H1 (cell line): ENCODE measurements around the gene MRPL45. TPM values are rescaled to one million over a fixed set of nuclear protein-coding genes. Genes with fewer than 3 reads are reported as not detected.

ENCODE experiments used
- CTCF ChIA-PET: fragments of 300-600 bp; sonication (Branson Sonifier 250); formaldehyde crosslinking; loops from one replicate; lab custom pipeline; 2021; ENCODE audit not compliant: partially characterized antibody; lab: Charles Lee
- POLR2A ChIA-PET: fragments of 300-600 bp; sonication (Branson Sonifier 250); formaldehyde crosslinking; loops from one replicate; lab custom pipeline; 2021; ENCODE audit warnings: inconsistent platforms; ENCODE audit not compliant: partially characterized antibody; lab: Charles Lee
- DNase-seq, 2 experiments: peaks; one replicate each; pipeline versions ENCODE4 v3.0.0 to v3.0.0-alpha.2; 2010 to 2022; ENCODE audit warnings: low spot score in 2 of 2, low read depth in 1 of 2, mixed read lengths in 1 of 2
- FAIRE-seq: peaks from 2 replicates; lab custom pipeline; 2011; peaks lifted over from hg19 to GRCh38; lab: Jason Lieb, UNC
- H2AFZ ChIP-seq: 2 replicates; pipeline ENCODE4 v1.8.1; 2012; ENCODE audit warnings: low read length, inconsistent platforms
- H2AK5ac ChIP-seq: 2 replicates; pipeline ENCODE4 v1.6.1; 2013; ENCODE audit warnings: low read depth, low read length
- H2BK120ac ChIP-seq: replicated peaks from 2 replicates; pipeline ENCODE3; 2013; ENCODE audit warnings: low read depth, low read length, inconsistent platforms
- H2BK12ac ChIP-seq: 2 replicates; pipeline ENCODE4 v1.6.1; 2013; ENCODE audit warnings: low read depth, low read length
- H2BK15ac ChIP-seq: 2 replicates; pipeline ENCODE4 v1.6.1; 2013; ENCODE audit warnings: low read length
- H2BK20ac ChIP-seq: 2 replicates; pipeline ENCODE4 v1.6.1; 2013; ENCODE audit warnings: low read length
- H2BK5ac ChIP-seq: 2 replicates; pipeline ENCODE4 v1.6.1; 2013; ENCODE audit warnings: low read depth, low read length
- H3K14ac ChIP-seq: 2 replicates; pipeline ENCODE4 v1.6.1; 2013; ENCODE audit warnings: inconsistent platforms; ENCODE audit not compliant: insufficient read length
- H3K18ac ChIP-seq: 2 replicates; pipeline ENCODE4 v1.6.1; 2013; ENCODE audit warnings: low read length; ENCODE audit errors: extremely low read depth
- H3K23ac ChIP-seq: 2 replicates; pipeline ENCODE4 v1.6.1; 2013; ENCODE audit warnings: inconsistent platforms; ENCODE audit not compliant: insufficient read length
- H3K23me2 ChIP-seq: 2 replicates; pipeline ENCODE4 v1.6.1; 2013; ENCODE audit warnings: low read depth, low read length
- H3K27ac ChIP-seq: 2 replicates; pipeline ENCODE4 v1.6.1; 2011; ENCODE audit warnings: low read depth, low read length, inconsistent platforms
- H3K27me3 ChIP-seq, 4 experiments: replicated peaks in 1 of 4; 1 replicate in 1 of 4; 2 replicates in 3 of 4; pipeline versions ENCODE4 v1.6.1 to v1.8.1; 2011 to 2013; ENCODE audit warnings: low read length in 3 of 4, mild to moderate bottlenecking in 3 of 4, inconsistent platforms in 2 of 4, mixed read lengths in 2 of 4, moderate library complexity in 1 of 4; ENCODE audit not compliant: control insufficient read depth in 3 of 4, insufficient read depth in 3 of 4; ENCODE audit errors: extremely low read depth in 1 of 4
- H3K36me3 ChIP-seq, 4 experiments: 2 replicates each; pipeline versions ENCODE4 v1.6.1 to v1.8.1; 2011 to 2013; ENCODE audit warnings: mild to moderate bottlenecking in 4 of 4, low read length in 3 of 4, moderate library complexity in 2 of 4, control low read depth in 1 of 4, inconsistent platforms in 1 of 4; ENCODE audit not compliant: insufficient read depth in 4 of 4, control insufficient read depth in 2 of 4
- H3K4ac ChIP-seq: replicated peaks from 2 replicates; pipeline ENCODE3; 2013; ENCODE audit warnings: low read length, low read depth, mixed read lengths, inconsistent platforms; ENCODE audit not compliant: insufficient read length
- H3K4me1 ChIP-seq, 4 experiments: replicated peaks in 1 of 4; 1 replicate in 1 of 4; 2 replicates in 3 of 4; pipeline versions ENCODE4 v1.6.1 to v1.8.1; 2011 to 2013; ENCODE audit warnings: low read length in 3 of 4, inconsistent platforms in 2 of 4, mixed read lengths in 1 of 4; ENCODE audit not compliant: insufficient read depth in 4 of 4, control insufficient read depth in 3 of 4
- H3K4me2 ChIP-seq, 2 experiments: 2 replicates each; pipeline versions ENCODE4 v1.6.1 to v1.8.1; 2011 to 2013; ENCODE audit warnings: low read depth in 2 of 2, low read length in 2 of 2, control low read depth in 1 of 2, inconsistent platforms in 1 of 2, mild to moderate bottlenecking in 1 of 2; ENCODE audit not compliant: insufficient read depth in 1 of 2
- H3K4me3 ChIP-seq, 4 experiments: fragments of 200-600, 300-600 bp in 1 of 4; sonication (generic), shearing (Covaris generic), sonication (Bioruptor Twin) in 1 of 4; 2 replicates each; pipeline versions ENCODE4 v1.5.1 to v1.8.1; 2011 to 2016; ENCODE audit warnings: low read length in 4 of 4, low read depth in 3 of 4, control low read depth in 2 of 4, inconsistent platforms in 2 of 4, mild to moderate bottlenecking in 2 of 4, mixed read lengths in 1 of 4, moderate library complexity in 1 of 4; ENCODE audit not compliant: insufficient read depth in 2 of 4; ENCODE audit errors: extremely low read depth in 1 of 4
- H3K56ac ChIP-seq: replicated peaks from 2 replicates; pipeline ENCODE3; 2013; ENCODE audit warnings: low read depth, mild to moderate bottlenecking, mixed read lengths, low read length, inconsistent platforms; ENCODE audit not compliant: insufficient read length
- H3K79me1 ChIP-seq: 2 replicates; pipeline ENCODE4 v1.6.1; 2013; ENCODE audit warnings: low read depth, low read length, control low read depth
- H3K79me2 ChIP-seq, 2 experiments: 2 replicates each; pipeline versions ENCODE4 v1.6.1 to v1.8.1; 2012 to 2013; ENCODE audit warnings: low read length in 2 of 2, mild to moderate bottlenecking in 2 of 2, inconsistent platforms in 1 of 2; ENCODE audit not compliant: insufficient read depth in 2 of 2, control insufficient read depth in 1 of 2
- H3K9ac ChIP-seq, 4 experiments: replicated peaks in 1 of 4; 1 replicate in 1 of 4; 2 replicates in 3 of 4; pipeline versions ENCODE4 v1.6.1 to v1.8.1; 2011 to 2013; ENCODE audit warnings: low read depth in 3 of 4, low read length in 3 of 4, control low read depth in 2 of 4, mild to moderate bottlenecking in 2 of 4, moderate library complexity in 2 of 4, inconsistent platforms in 1 of 4; ENCODE audit errors: extremely low read depth in 1 of 4
- H3K9me3 ChIP-seq, 2 experiments: 2 replicates each; pipeline versions ENCODE4 v1.6.1 to v1.8.1; 2012 to 2013; ENCODE audit warnings: mild to moderate bottlenecking in 2 of 2, moderate library complexity in 2 of 2, control low read depth in 1 of 2, inconsistent platforms in 1 of 2, low read depth in 1 of 2, low read length in 1 of 2, mixed read lengths in 1 of 2; ENCODE audit not compliant: insufficient read depth in 2 of 2
- H4K20me1 ChIP-seq, 2 experiments: replicated peaks in 1 of 2; 2 replicates each; pipeline versions ENCODE3 to v1.8.1; 2011 to 2013; ENCODE audit warnings: inconsistent platforms in 2 of 2, low read length in 2 of 2, mild to moderate bottlenecking in 1 of 2; ENCODE audit not compliant: insufficient read depth in 2 of 2, control insufficient read depth in 1 of 2
- H4K5ac ChIP-seq: 2 replicates; pipeline ENCODE4 v1.6.1; 2013; ENCODE audit warnings: low read length, low read depth, mixed read lengths, inconsistent platforms; ENCODE audit not compliant: insufficient read length
- H4K8ac ChIP-seq: 2 replicates; pipeline ENCODE4 v1.8.0; 2013; ENCODE audit warnings: mild to moderate bottlenecking, moderate library complexity, low read length, inconsistent platforms; ENCODE audit not compliant: insufficient read depth; ENCODE audit errors: extremely low read depth
- H4K91ac ChIP-seq: replicated peaks from 2 replicates; pipeline ENCODE3; 2013; ENCODE audit warnings: low read length, mixed read lengths, inconsistent platforms; ENCODE audit not compliant: insufficient read length
- ATF3 ChIP-seq: IDR thresholded peaks from 2 replicates; pipeline ENCODE4 v1.6.1; 2011; ENCODE audit warnings: low read depth, mild to moderate bottlenecking, low read length; ENCODE audit not compliant: insufficient read depth
- CBX5 ChIP-seq: fragments of 300-800, 300-1000 bp; sonication (generic); IDR thresholded peaks from 2 replicates; pipeline ENCODE4 v1.7.1; 2016; ENCODE audit warnings: antibody characterized with exemption, low read length, low read depth
- CHD2 ChIP-seq: IDR thresholded peaks from 2 replicates; pipeline ENCODE4 v1.6.1; 2012; ENCODE audit warnings: low read length, improper control_type of control experiment
- EP300 ChIP-seq, 2 experiments: IDR thresholded peaks; 1 replicate in 1 of 2; 2 replicates in 1 of 2; pipeline ENCODE4 v1.6.1; 2011 to 2012; ENCODE audit warnings: low read depth in 2 of 2, low read length in 2 of 2, mild to moderate bottlenecking in 2 of 2, borderline replicate concordance in 1 of 2, inconsistent platforms in 1 of 2, moderate library complexity in 1 of 2
- KDM4A ChIP-seq: IDR thresholded peaks from one replicate; pipeline ENCODE4 v1.7.1; 2012; ENCODE audit warnings: low read depth, mild to moderate bottlenecking, moderate library complexity, low read length, inconsistent platforms; ENCODE audit not compliant: severe bottlenecking
- NRF1 ChIP-seq: IDR thresholded peaks from 2 replicates; pipeline ENCODE4 v1.6.1; 2011; ENCODE audit warnings: mild to moderate bottlenecking, low read depth, low read length, improper control_type of control experiment
- POU5F1 ChIP-seq: IDR thresholded peaks from 2 replicates; pipeline ENCODE4 v1.6.1; 2011; ENCODE audit warnings: low read depth, mild to moderate bottlenecking, low read length, moderate library complexity
- SAP30 ChIP-seq: fragments of 300-600 bp; sonication (generic); IDR thresholded peaks from 2 replicates; pipeline ENCODE4 v1.7.1; 2012; ENCODE audit warnings: low read length, moderate library complexity, mild to moderate bottlenecking, inconsistent platforms; ENCODE audit not compliant: insufficient read depth, insufficient replicate concordance
- SIRT6 ChIP-seq: IDR thresholded peaks from one replicate; pipeline ENCODE4 v1.7.1; 2012; ENCODE audit warnings: low read length, inconsistent platforms
- SIX5 ChIP-seq: IDR thresholded peaks from 2 replicates; pipeline ENCODE4 v1.6.1; 2011; ENCODE audit warnings: mild to moderate bottlenecking, low read depth, low read length
- TCF12 ChIP-seq: IDR thresholded peaks from 2 replicates; pipeline ENCODE4 v1.6.1; 2011; ENCODE audit warnings: low read depth, mild to moderate bottlenecking, low read length
- WGBS, 2 experiments: shearing (Covaris generic) in 1 of 2; methylation state at CpG; one replicate each; pipeline versions ENCODE4 v1.1.6 to v1.1.7; 2013 to 2015; ENCODE audit warnings: low lambda C conversion rate in 2 of 2, mixed read lengths in 2 of 2, inconsistent platforms in 1 of 2, low coverage in 1 of 2, missing lambda C conversion rate in 1 of 2; ENCODE audit not compliant: insufficient replicate concordance in 2 of 2, insufficient coverage in 1 of 2, insufficient read length in 1 of 2; ENCODE audit errors: extremely low coverage in 1 of 2, missing lambda C conversion rate in 1 of 2; 5-methylcytosine and 5-hydroxymethylcytosine counted together
- polyA plus RNA-seq, 7 experiments: library from polyadenylated mRNA; depleted of rRNA in 3 of 7; stranded (reverse) in 5 of 7; unstranded in 2 of 7; fragments of >200 nt in 5 of 7; fragments of 200-250 nt in 2 of 7; gene quantifications; 1 replicate in 5 of 7; 2 replicates in 1 of 7; 4 replicates in 1 of 7; pipeline versions ENCODE4 v1.2.1 to v1.2.3, GENCODE V29; 2011 to 2013; ENCODE audit warnings: missing spikeins in 2 of 7, mixed read lengths in 2 of 7
- total RNA-seq: library from RNA; stranded (reverse); fragmentation: NEBNext Ultra II Directional; extraction: Animal tissue kit (Norgen Biotek cat#: 25700); gene quantifications from 2 replicates; pipeline ENCODE4 v1.2.1, GENCODE V29; 2021

MRPL45 gene
- total and polyA plus RNA-seq, 2 of the 8 experiments (the other 6 are each of a cell fraction or from before 2014, with no cell fraction given) = 65.6 to 71.7 TPM

GRCh38 chr17:38324141-38324697 lies 27.3 kb downstream of the MRPL45 start:
- WGBS, 2 experiments = 96% methylated on average over 3 of the region's 3 CpGs; no CpG with 5 or more reads in 1 of the 2 experiments
- POLR2A ChIA-PET = interaction anchor here (1.6 to 4.9 kb wide), 5 partner anchors 10 to 127 kb away, joined by 4 to 28 read pairs (median 21); partner anchors contain the start of gene SOCS7
- Histone ChIP-seq H3K79me1 (no peaks in the 10 kb centered on the region; the same call in 1 of the 2 replicates), H3K4me1 (peaks cover 0 to 10% (median 7%) of the 10 kb centered on the region in 4 experiments; a peak in 4 of 7 replicates), H4K20me1 (peaks cover 0 to 3% of the 10 kb centered on the region in 2 experiments), H2AK5ac (no peak overlapping the region), H3K18ac (no peak overlapping the region), H3K14ac (no peak overlapping the region), H3K4me3 (no peak overlapping the region), H4K91ac (no peak overlapping the region), H3K9ac (no peak overlapping the region), H2BK15ac (no peak overlapping the region), H2BK120ac (no peak overlapping the region), H3K4me2 (no peak overlapping the region), H2BK20ac (no peak overlapping the region), H3K56ac (no peak overlapping the region), H2AFZ (no peak overlapping the region), H3K23ac (no peak overlapping the region), H3K79me2 (no peaks in the 10 kb centered on the region), H2BK5ac (no peak overlapping the region), H4K8ac (no peak overlapping the region), H3K27me3 (no peaks in the 10 kb centered on the region), H3K9me3 (no peaks in the 10 kb centered on the region), H2BK12ac (no peak overlapping the region), H3K4ac (no peak overlapping the region), H3K27ac (no peak overlapping the region), H3K23me2 (no peaks in the 10 kb centered on the region), H4K5ac (no peak overlapping the region), H3K36me3 (peaks cover 5 to 30% (median 17%) of the 10 kb centered on the region in 4 experiments)
- no peak for FAIRE-seq
- no peak for DNase-seq
- CTCF ChIA-PET = interaction anchor here (0.6 to 14.8 kb wide), 11 partner anchors 9 to 1841 kb away, joined by 3 to 190 read pairs (median 4); partner anchors contain the start of gene SOCS7
- TF ChIP-seq KDM4A (no peak), SIX5 (no peak), NRF1 (no peak), EP300 (IDR thresholded peaks at IDR 0.05; ENCODE audit: borderline replicate concordance in 1 of 2, low read depth in 2 of 2, low read length in 2 of 2) (no peak), CHD2 (no peak), SAP30 (no peak), POU5F1 (no peak), ATF3 (no peak), CBX5 (no peak), TCF12 (no peak), SIRT6 (no peak)
